Measurements from ENCODE around the gene LANCL2. TPM values are rescaled to one million over a fixed set of nuclear protein-coding genes. Genes with fewer than 3 reads are reported as not detected.
A peak's percentile ranks its signal among the peaks of the same experiment; 100 is the strongest.
"Not testable (repeated sequence)": the region's sequence is repeated elsewhere in the genome, so short reads cannot be mapped to it uniquely, and the experiment has no call there.

Gene LANCL2
- total RNA-seq, 1 donor from 2014 or later: 6.2 TPM

- DNase-seq (ENCODE audit: missing footprints) (no peak), ATAC-seq (no peak)
- intact Hi-C loops (cut with DNase I): no loop called here
Measured at GRCh38 chr7:55387062-55387965, 22.2 kb downstream of the LANCL2 start.

- ATAC-seq: no peak
- intact Hi-C loops (cut with DNase I): no loop called here
- no peak for DNase-seq (ENCODE audit: missing footprints)
Measured at GRCh38 chr7:55396233-55396785, 31.2 kb downstream of the LANCL2 start.

GRCh38 chr7:55397617-55398016 is 32.5 kb downstream of the LANCL2 start:
- ATAC-seq (no peak), DNase-seq (ENCODE audit: missing footprints) (no peak)
- intact Hi-C loops (cut with DNase I): no loop called here

GRCh38 chr7:55400191-55400590 is 35.1 kb downstream of the LANCL2 start:
- DNase-seq (ENCODE audit: missing footprints) (no peak), ATAC-seq (no peak)
- intact Hi-C loops (cut with DNase I): no loop called here

- ATAC-seq; intact Hi-C loops (cut with DNase I); DNase-seq (ENCODE audit: missing footprints): not testable (repeated sequence)
Measured at GRCh38 chr7:55402506-55402905, 37.4 kb downstream of the LANCL2 start.

- DNase-seq (ENCODE audit: missing footprints) (no peak), ATAC-seq (no peak)
- intact Hi-C loops (cut with DNase I): no loop called here
Measured at GRCh38 chr7:55405856-55406541, 40.9 kb downstream of the LANCL2 start.

GRCh38 chr7:55409482-55410225 is 44.5 kb downstream of the LANCL2 start:
- ATAC-seq (no peak), DNase-seq (ENCODE audit: missing footprints) (no peak)
- intact Hi-C loops (cut with DNase I): loop anchor here (10.0 kb wide), 1 partner anchor 645 kb away; no protein-coding TSS in a partner anchor

- no peak for ATAC-seq
- intact Hi-C loops (cut with DNase I): loop anchor here (10.0 kb wide), 1 partner anchor 646 kb away; no protein-coding TSS in a partner anchor
- no peak for DNase-seq (ENCODE audit: missing footprints)
Measured at GRCh38 chr7:55410667-55411239, 45.6 kb downstream of the LANCL2 start.

GRCh38 chr7:55411844-55412243 is 46.7 kb downstream of the LANCL2 start:
- DNase-seq (ENCODE audit: missing footprints) (no peak), ATAC-seq (no peak)
- intact Hi-C loops (cut with DNase I): loop anchor here (10.0 kb wide), 1 partner anchor 647 kb away; no protein-coding TSS in a partner anchor

- intact Hi-C loops (cut with DNase I): loop anchor here (10.0 kb wide), 1 partner anchor 649 kb away; no protein-coding TSS in a partner anchor
- no peak for ATAC-seq
- no peak for DNase-seq (ENCODE audit: missing footprints)
Measured at GRCh38 chr7:55413442-55413841, 48.3 kb downstream of the LANCL2 start.

GRCh38 chr7:55415173-55415778 is 50.1 kb downstream of the LANCL2 start:
- intact Hi-C loops (cut with DNase I): loop anchor here (1.0 to 10.0 kb wide), 3 partner anchors 48 to 650 kb away; partner anchors contain the start of gene LANCL2
- DNase-seq (ENCODE audit: missing footprints) (peak; percentile 86), ATAC-seq (peak; percentile 76)

- intact Hi-C loops (cut with DNase I): loop anchor here (5.0 to 10.0 kb wide), 2 partner anchors 50 to 653 kb away; partner anchors contain the start of gene LANCL2
Measured at GRCh38 chr7:55417456-55417855, 52.3 kb downstream of the LANCL2 start.

GRCh38 chr7:55420530-55420929 is 55.4 kb downstream of the LANCL2 start:
- intact Hi-C loops (cut with DNase I): no loop called here
- DNase-seq (ENCODE audit: missing footprints) (no peak), ATAC-seq (no peak)

More at GRCh38 chr7:55417456-55417855, 52.3 kb downstream of the LANCL2 start:
- DNase-seq (ENCODE audit: missing footprints); ATAC-seq: not testable (repeated sequence)

- ATAC-seq (no peak), DNase-seq (ENCODE audit: missing footprints) (no peak)
- intact Hi-C loops (cut with DNase I): no loop called here
Measured at GRCh38 chr7:55423277-55423711, 58.2 kb downstream of the LANCL2 start.

GRCh38 chr7:55423891-55424290 is 58.8 kb downstream of the LANCL2 start:
- DNase-seq (ENCODE audit: missing footprints): no peak
- intact Hi-C loops (cut with DNase I): no loop called here
- ATAC-seq: no peak

- ATAC-seq (no peak), DNase-seq (ENCODE audit: missing footprints) (no peak)
- intact Hi-C loops (cut with DNase I): no loop called here
Measured at GRCh38 chr7:55425141-55425752, 60.1 kb downstream of the LANCL2 start.

GRCh38 chr7:55426676-55427075 is 61.5 kb downstream of the LANCL2 start:
- DNase-seq (ENCODE audit: missing footprints) (no peak), ATAC-seq (no peak)
- intact Hi-C loops (cut with DNase I): no loop called here
